ENCODE measurements around the gene ADGRB3. TPM values are rescaled to one million over a fixed set of nuclear protein-coding genes. Genes with fewer than 3 reads are reported as not detected.

The ADGRB3 gene
- total and polyA plus RNA-seq, 2 experiments from 2014 or later, result not detected

DNA sequence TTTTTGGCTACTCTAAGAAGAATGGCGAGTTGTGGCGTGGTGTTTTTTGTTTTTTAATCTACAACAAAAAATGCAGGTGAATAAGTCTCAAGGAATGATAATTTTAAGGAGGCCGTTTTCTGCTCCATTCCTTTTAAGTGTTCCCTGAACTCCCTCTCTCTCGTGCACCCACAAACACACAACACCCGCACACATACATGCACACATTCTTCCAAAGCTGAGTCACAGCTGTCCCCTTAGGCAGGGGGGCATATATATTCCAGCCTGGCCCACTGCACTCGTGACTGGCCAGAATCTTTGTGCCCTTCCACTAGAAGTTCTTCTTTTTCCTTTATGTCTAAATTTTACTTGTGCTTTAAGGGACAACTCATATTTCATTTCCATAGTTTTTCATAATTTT lies 756.0 kb downstream of the ADGRB3 start:
- DNase-seq, result no peak
- 10% methylated on average over 6 of the region's 6 CpGs for whole genome bisulfite sequencing, 2 experiments (ENCODE audit: low coverage in 1 of 2, low lambda C conversion rate in 2 of 2, missing lambda C conversion rate in 2 of 2)
- no peaks in the 10 kb centered on the region for H3K4me1 ChIP-seq (ENCODE audit: insufficient read depth)
- H3K36me3 ChIP-seq (ENCODE audit: low read depth), result no peaks in the 10 kb centered on the region
- no peaks in the 10 kb centered on the region for H3K9me2 ChIP-seq (ENCODE audit: insufficient read depth)
- no peak overlapping the region for H3K4me2 ChIP-seq (ENCODE audit: unreplicated experiment)
- H3K4me3 ChIP-seq, result no peak overlapping the region
- no peak overlapping the region for H3K9ac ChIP-seq
- H3K27ac ChIP-seq, result no peak overlapping the region
- H3K79me2 ChIP-seq (ENCODE audit: insufficient read depth), result no peaks in the 10 kb centered on the region
- no peaks in the 10 kb centered on the region for H3K27me3 ChIP-seq (replicated peaks; ENCODE audit: insufficient read depth)
- H3K9me3 ChIP-seq (ENCODE audit: low read depth), result no peaks in the 10 kb centered on the region
- H3F3A ChIP-seq (ENCODE audit: insufficient read depth), result no peaks in the 10 kb centered on the region
- H2AFZ ChIP-seq, result no peak overlapping the region
- TF ChIP-seq EZH2phosphoT487 (IDR thresholded peaks at IDR 0.05; ENCODE audit: insufficient read depth, low read depth), result no peak
- TF ChIP-seq EZH2 (IDR thresholded peaks at IDR 0.05; ENCODE audit: insufficient read depth, poor library complexity, severe bottlenecking), result no peak
- in situ Hi-C loops (cut with MboI), result no loop called here
- H4K20me1 ChIP-seq (ENCODE audit: insufficient read depth), result no peaks in the 10 kb centered on the region

DNA sequence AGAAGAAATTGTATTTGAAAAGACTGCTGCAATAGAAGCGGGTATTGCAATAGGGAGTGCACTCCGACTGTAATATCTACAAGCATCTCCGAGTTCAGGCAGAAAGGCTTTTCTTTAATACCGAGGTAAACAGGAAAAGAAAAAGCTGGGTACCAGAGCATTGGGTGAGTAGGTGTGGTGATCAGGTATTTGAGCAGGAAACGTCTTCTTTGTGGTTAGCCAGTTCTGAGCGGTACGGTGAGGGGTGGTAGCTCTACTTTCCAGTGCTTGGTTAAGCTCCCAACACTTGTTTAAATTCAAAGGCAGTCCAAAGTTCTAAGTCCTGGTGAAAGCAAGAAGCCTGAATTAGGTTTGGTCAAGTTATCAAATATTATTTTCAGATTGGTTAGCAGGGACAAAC lies 757.7 kb downstream of the ADGRB3 start:
- Histone ChIP-seq H3K79me2 (ENCODE audit: insufficient read depth) (no peaks in the 10 kb centered on the region), H3K4me3 (no peak overlapping the region), H3K9ac (no peak overlapping the region), H3K27ac (no peak overlapping the region), H3K9me3 (ENCODE audit: low read depth) (no peaks in the 10 kb centered on the region), H2AFZ (no peak overlapping the region), H3K4me2 (ENCODE audit: unreplicated experiment) (no peak overlapping the region), H3K4me1 (ENCODE audit: insufficient read depth) (no peaks in the 10 kb centered on the region), H3K27me3 (replicated peaks; ENCODE audit: insufficient read depth) (no peaks in the 10 kb centered on the region), H3K36me3 (ENCODE audit: low read depth) (no peaks in the 10 kb centered on the region), H4K20me1 (ENCODE audit: insufficient read depth) (no peaks in the 10 kb centered on the region), H3K9me2 (ENCODE audit: insufficient read depth) (no peaks in the 10 kb centered on the region), H3F3A (ENCODE audit: insufficient read depth) (no peaks in the 10 kb centered on the region)
- WGBS, 2 experiments (ENCODE audit: low coverage in 1 of 2, low lambda C conversion rate in 2 of 2, missing lambda C conversion rate in 2 of 2), result 25 to 26% methylated on average over 7 of the region's 7 CpGs
- in situ Hi-C loops (cut with MboI), result no loop called here
- DNase-seq, result no peak
- TF ChIP-seq EZH2phosphoT487 (IDR thresholded peaks at IDR 0.05; ENCODE audit: insufficient read depth, low read depth), result no peak
- TF ChIP-seq EZH2 (IDR thresholded peaks at IDR 0.05; ENCODE audit: insufficient read depth, poor library complexity, severe bottlenecking), result no peak

DNA sequence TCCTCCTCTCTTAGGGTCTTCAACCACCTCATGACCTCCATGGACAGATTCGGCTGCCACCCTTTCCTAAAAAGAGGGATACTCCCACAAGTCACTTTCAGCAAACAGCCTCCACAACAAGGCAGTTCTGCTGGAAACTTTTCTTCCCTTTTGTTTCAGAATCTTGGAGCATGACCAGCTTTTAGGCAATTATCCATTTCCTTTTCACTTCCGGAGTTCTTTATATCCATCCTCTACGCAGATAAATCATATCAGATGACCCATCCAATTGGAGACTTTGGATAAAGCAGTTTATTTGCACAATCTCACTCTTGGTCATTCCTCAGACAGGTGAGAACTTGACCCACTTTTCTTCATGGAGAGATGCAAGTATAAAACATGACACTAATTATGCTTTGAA lies 763.2 kb downstream of the ADGRB3 start:
- H2AFZ ChIP-seq, result no peak overlapping the region
- H3K79me2 ChIP-seq (ENCODE audit: insufficient read depth), result no peaks in the 10 kb centered on the region
- 0 to 2% methylated on average over 3 of the region's 3 CpGs for WGBS, 2 experiments (ENCODE audit: low coverage in 1 of 2, low lambda C conversion rate in 2 of 2, missing lambda C conversion rate in 2 of 2)
- H3K9ac ChIP-seq, result no peak overlapping the region
- H3K36me3 ChIP-seq (ENCODE audit: low read depth), result no peaks in the 10 kb centered on the region
- no peak overlapping the region for H3K4me3 ChIP-seq
- H3K27ac ChIP-seq, result no peak overlapping the region
- no peak for DNase-seq
- TF ChIP-seq EZH2phosphoT487 (IDR thresholded peaks at IDR 0.05; ENCODE audit: insufficient read depth, low read depth), result no peak
- TF ChIP-seq EZH2 (IDR thresholded peaks at IDR 0.05; ENCODE audit: insufficient read depth, poor library complexity, severe bottlenecking), result no peak
- in situ Hi-C loops (cut with MboI), result no loop called here
- H3K4me1 ChIP-seq (ENCODE audit: insufficient read depth), result no peaks in the 10 kb centered on the region
- no peaks in the 10 kb centered on the region for H3K9me3 ChIP-seq (ENCODE audit: low read depth)
- no peaks in the 10 kb centered on the region for H4K20me1 ChIP-seq (ENCODE audit: insufficient read depth)
- H3K27me3 ChIP-seq (replicated peaks; ENCODE audit: insufficient read depth), result no peaks in the 10 kb centered on the region
- H3K4me2 ChIP-seq (ENCODE audit: unreplicated experiment), result no peak overlapping the region
- H3F3A ChIP-seq (ENCODE audit: insufficient read depth), result no peaks in the 10 kb centered on the region
- no peaks in the 10 kb centered on the region for H3K9me2 ChIP-seq (ENCODE audit: insufficient read depth)

DNA sequence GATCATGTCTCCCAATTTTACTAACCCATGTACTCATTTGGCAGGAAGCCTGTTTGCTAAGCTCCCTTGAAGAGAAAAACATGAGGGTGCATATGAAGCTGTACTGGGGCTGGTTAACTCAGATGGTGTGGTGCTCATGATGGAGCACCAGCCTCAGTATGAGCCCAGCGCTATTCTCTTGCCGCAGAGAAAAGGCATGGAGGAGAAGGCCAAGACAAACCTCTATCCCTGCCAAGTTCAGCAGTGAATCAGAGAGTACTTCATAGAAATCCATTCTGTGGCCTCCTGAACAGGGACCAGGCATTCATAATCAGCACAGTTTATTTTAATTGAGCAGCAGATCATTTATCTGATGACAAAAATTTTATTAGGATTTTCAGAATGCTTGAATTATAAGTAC lies 763.6 kb downstream of the ADGRB3 start:
- Histone ChIP-seq H3K9ac (no peak overlapping the region), H3K27ac (no peak overlapping the region), H3K4me1 (ENCODE audit: insufficient read depth) (no peaks in the 10 kb centered on the region), H3F3A (ENCODE audit: insufficient read depth) (no peaks in the 10 kb centered on the region), H3K4me2 (ENCODE audit: unreplicated experiment) (no peak overlapping the region), H3K9me2 (ENCODE audit: insufficient read depth) (no peaks in the 10 kb centered on the region), H3K27me3 (replicated peaks; ENCODE audit: insufficient read depth) (no peaks in the 10 kb centered on the region), H4K20me1 (ENCODE audit: insufficient read depth) (no peaks in the 10 kb centered on the region), H3K9me3 (ENCODE audit: low read depth) (no peaks in the 10 kb centered on the region), H3K4me3 (no peak overlapping the region), H3K79me2 (ENCODE audit: insufficient read depth) (no peaks in the 10 kb centered on the region), H2AFZ (no peak overlapping the region), H3K36me3 (ENCODE audit: low read depth) (no peaks in the 10 kb centered on the region)
- 47 to 51% methylated on average over 2 of the region's 2 CpGs for WGBS, 2 experiments (ENCODE audit: low coverage in 1 of 2, low lambda C conversion rate in 2 of 2, missing lambda C conversion rate in 2 of 2)
- DNase-seq, result no peak
- in situ Hi-C loops (cut with MboI), result no loop called here
- TF ChIP-seq EZH2phosphoT487 (IDR thresholded peaks at IDR 0.05; ENCODE audit: insufficient read depth, low read depth), result no peak
- TF ChIP-seq EZH2 (IDR thresholded peaks at IDR 0.05; ENCODE audit: insufficient read depth, poor library complexity, severe bottlenecking), result no peak

DNA sequence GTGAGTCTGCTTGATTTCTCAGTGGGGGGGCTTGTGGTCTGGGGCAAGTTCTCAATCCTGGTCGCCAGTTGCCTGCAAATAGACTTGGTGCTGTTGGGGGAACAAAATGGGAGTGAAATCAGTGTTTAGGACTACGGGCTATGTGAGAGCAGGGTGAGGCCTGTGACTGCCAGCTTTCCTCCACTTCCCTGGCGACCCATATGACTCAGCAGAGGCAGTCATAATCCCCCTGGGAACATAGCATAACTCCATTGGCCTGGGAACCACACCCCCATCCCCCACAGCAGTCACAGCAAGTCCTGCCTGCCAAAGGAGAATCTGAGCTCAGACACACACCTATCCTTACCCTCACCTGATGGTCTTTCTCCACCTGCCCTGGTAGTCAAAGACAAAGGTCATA lies 773.8 kb downstream of the ADGRB3 start:
- Histone ChIP-seq H3K79me2 (ENCODE audit: insufficient read depth) (no peaks in the 10 kb centered on the region), H3K9me3 (ENCODE audit: low read depth) (no peaks in the 10 kb centered on the region), H4K20me1 (ENCODE audit: insufficient read depth) (no peaks in the 10 kb centered on the region), H3K4me1 (ENCODE audit: insufficient read depth) (no peaks in the 10 kb centered on the region), H3F3A (ENCODE audit: insufficient read depth) (no peaks in the 10 kb centered on the region), H3K9me2 (ENCODE audit: insufficient read depth) (no peaks in the 10 kb centered on the region), H3K27me3 (replicated peaks; ENCODE audit: insufficient read depth) (no peaks in the 10 kb centered on the region), H3K4me3 (no peak overlapping the region), H3K36me3 (ENCODE audit: low read depth) (no peaks in the 10 kb centered on the region), H3K9ac (no peak overlapping the region), H3K27ac (no peak overlapping the region), H2AFZ (no peak overlapping the region), H3K4me2 (ENCODE audit: unreplicated experiment) (no peak overlapping the region)
- WGBS, 2 experiments (ENCODE audit: low coverage in 1 of 2, low lambda C conversion rate in 2 of 2, missing lambda C conversion rate in 2 of 2), result 3 to 7% methylated on average over 3 of the region's 3 CpGs
- no peak for TF ChIP-seq EZH2 (IDR thresholded peaks at IDR 0.05; ENCODE audit: insufficient read depth, poor library complexity, severe bottlenecking)
- TF ChIP-seq EZH2phosphoT487 (IDR thresholded peaks at IDR 0.05; ENCODE audit: insufficient read depth, low read depth), result no peak
- no peak for DNase-seq
- in situ Hi-C loops (cut with MboI), result no loop called here
